ENCODE data around the gene AURKAIP1. TPM values are rescaled to one million over a fixed set of nuclear protein-coding genes. Genes with fewer than 3 reads are reported as not detected.

The AURKAIP1 gene
- total RNA-seq, 1 experiment from 2014 or later: 196 TPM

- Histone ChIP-seq H3K23me2 (ENCODE audit: insufficient read length, low read depth, low read length, poor library complexity, severe bottlenecking) (no peaks in the 10 kb centered on the region), H4K8ac (replicated peaks; ENCODE audit: insufficient read length, low read depth, low read length) (no peak overlapping the region), H3K14ac (ENCODE audit: insufficient read depth, low read length) (no peak overlapping the region), H2BK5ac (ENCODE audit: insufficient read length, low read length) (no peak overlapping the region), H3K79me1 (ENCODE audit: insufficient read depth, low read depth, low read length, poor library complexity, severe bottlenecking) (no peaks in the 10 kb centered on the region), H3K9me3 (ENCODE audit: control insufficient read depth, low read depth, low read length) (no peaks in the 10 kb centered on the region), H3K9ac (ENCODE audit: extremely low read depth, insufficient read length, low read length) (no peak overlapping the region), H3K18ac (ENCODE audit: insufficient read length, low read depth, low read length) (no peak overlapping the region), H4K91ac (ENCODE audit: insufficient read length, low read depth, low read length) (no peak overlapping the region), H2AK5ac (ENCODE audit: insufficient read length, low read length) (no peak overlapping the region), H2BK20ac (ENCODE audit: low read depth, low read length, poor library complexity, severe bottlenecking) (no peak overlapping the region), H3K56ac (ENCODE audit: insufficient read length, low read depth, low read length) (no peak overlapping the region), H3K79me2 (ENCODE audit: insufficient read depth, low read length) (no peaks in the 10 kb centered on the region), H4K5ac (ENCODE audit: insufficient read length, low read depth, low read length) (no peak overlapping the region), H3K4me2 (ENCODE audit: insufficient read depth, insufficient read length, low read length) (no peak overlapping the region), H2AFZ (ENCODE audit: low read length) (no peak overlapping the region), H3K27me3 (ENCODE audit: insufficient read depth, low read length) (no peaks in the 10 kb centered on the region), H3T11ph (ENCODE audit: low read length) (no peak overlapping the region), H4K20me1 (ENCODE audit: control insufficient read depth, insufficient read depth, insufficient read length) (no peaks in the 10 kb centered on the region), H2BK15ac (ENCODE audit: low read depth, low read length) (no peak overlapping the region), H3K23ac (ENCODE audit: insufficient read length, low read depth, low read length) (no peak overlapping the region), H2BK12ac (ENCODE audit: insufficient read length, low read depth, low read length) (no peak overlapping the region), H3K4me1 (ENCODE audit: insufficient read depth, low read length) (no peaks in the 10 kb centered on the region), H3K4ac (ENCODE audit: low read depth, low read length) (no peak overlapping the region), H3K27ac (ENCODE audit: insufficient read length, low read depth, low read length) (no peak overlapping the region), H2BK120ac (ENCODE audit: low read depth, low read length, poor library complexity, severe bottlenecking) (no peak overlapping the region)
- Mint-ChIP-seq H3K27me3 (ENCODE audit: low read depth) (no peaks in the 10 kb centered on the region), H3K4me3 (no peak overlapping the region), H3K36me3 (ENCODE audit: insufficient read depth in 1 of 3, low read depth in 3 of 3) (peaks cover 3 to 19% (median 11%) of the 10 kb centered on the region in 3 experiments; a peak in 6 of 7 replicates), H3K9me3 (no peaks in the 10 kb centered on the region), H3K27ac (no peak overlapping the region), H3K4me1 (no peaks in the 10 kb centered on the region)
- TF ChIP-seq CTCF (conservative IDR thresholded peaks at IDR 0.05): no peak
- no peak for DNase-seq
- no CpG with 5 or more reads among the region's 16 CpGs for WGBS (ENCODE audit: extremely low coverage, insufficient read length, low lambda C conversion rate)
These were observed 39.7 kb downstream of the AURKAIP1 start for GRCh38 chr1:1335283-1335682.

Measured in H9 (cell line).